ENCODE data around the gene NFYA.

- no peak for TF ChIP-seq CTCF (IDR thresholded peaks at IDR 0.05; ENCODE audit: low read depth, low read length, poor library complexity, severe bottlenecking)
- no peak for TF ChIP-seq EZH2phosphoT487 (IDR thresholded peaks at IDR 0.05; ENCODE audit: borderline replicate concordance, low read length)
These were observed 49.6 kb downstream of the NFYA start for GRCh38 chr6:41122373-41122772.
